Amygdala (tissue), 56 donors: ENCODE results near the gene CRHR1.

Experiments used
- DNase-seq, 56 donors: peaks; one replicate each; lab custom pipeline; 2025; lab: John Stamatoyannopoulos, UW

The CRHR1 gene

GRCh38 chr17:45818041-45818440, 33.9 kb downstream of the CRHR1 start:
- DNase-seq: no peak

DNA sequence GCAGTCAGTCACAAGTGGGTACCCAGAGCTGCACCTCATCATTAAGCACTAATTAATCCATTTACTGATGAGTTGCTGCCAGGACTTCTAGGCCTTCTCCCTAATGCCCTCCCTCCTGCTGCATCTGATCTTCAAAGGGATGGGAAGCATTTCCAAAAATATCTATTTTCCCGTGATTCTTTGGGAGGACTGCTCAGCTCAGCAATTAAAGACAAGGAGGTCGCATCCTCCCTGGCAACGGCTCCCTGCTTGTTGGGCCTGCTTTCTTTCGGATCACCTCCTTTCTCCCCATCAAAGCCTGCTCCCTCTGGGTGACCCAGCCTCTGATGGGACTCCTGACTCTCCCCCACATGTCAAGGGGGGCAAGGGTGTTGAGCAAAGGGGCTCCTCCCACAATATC, 34.6 kb downstream of the CRHR1 start:
- DNase-seq: peak in 3 of 56 donors; percentile 9 to 44 (median 10)

- DNase-seq: no peak
Observed at GRCh38 chr17:45819632-45820031, 35.5 kb downstream of the CRHR1 start.

DNA sequence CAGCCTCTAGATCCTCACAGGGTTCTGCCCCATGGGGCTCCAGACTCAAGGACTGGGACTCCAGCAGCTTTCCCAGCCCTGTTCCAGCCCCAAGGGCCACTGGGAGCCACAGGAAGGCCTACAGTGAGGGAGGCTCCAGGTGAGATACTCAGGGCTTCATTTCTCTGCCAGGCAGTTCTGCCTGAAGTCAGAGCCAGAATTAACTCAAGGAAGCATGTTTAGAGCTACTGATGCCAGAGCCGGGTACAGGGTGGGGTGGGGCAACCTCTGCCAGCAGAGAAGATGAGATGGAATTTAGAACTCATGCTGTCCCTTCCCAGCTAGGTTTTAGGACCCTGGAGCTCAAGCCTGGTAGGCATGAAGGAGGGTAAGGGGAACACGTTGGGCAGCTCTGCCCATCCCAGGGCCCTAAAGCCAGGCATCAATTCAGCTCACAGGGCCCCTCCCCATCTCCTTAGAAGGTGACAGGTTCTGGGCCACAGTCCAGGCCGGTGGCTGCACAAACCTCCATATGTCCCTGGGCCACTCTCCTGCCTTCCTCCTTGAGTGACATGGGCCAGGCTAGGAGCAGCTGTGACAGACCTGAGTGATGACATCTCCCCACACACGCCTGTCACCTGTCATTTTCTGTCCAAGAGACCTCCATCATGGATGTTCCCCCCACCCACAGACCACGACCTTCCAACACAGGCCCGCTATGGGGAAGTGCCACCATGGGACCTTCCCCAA, 36.1 kb downstream of the CRHR1 start:
- no peak for DNase-seq

DNA sequence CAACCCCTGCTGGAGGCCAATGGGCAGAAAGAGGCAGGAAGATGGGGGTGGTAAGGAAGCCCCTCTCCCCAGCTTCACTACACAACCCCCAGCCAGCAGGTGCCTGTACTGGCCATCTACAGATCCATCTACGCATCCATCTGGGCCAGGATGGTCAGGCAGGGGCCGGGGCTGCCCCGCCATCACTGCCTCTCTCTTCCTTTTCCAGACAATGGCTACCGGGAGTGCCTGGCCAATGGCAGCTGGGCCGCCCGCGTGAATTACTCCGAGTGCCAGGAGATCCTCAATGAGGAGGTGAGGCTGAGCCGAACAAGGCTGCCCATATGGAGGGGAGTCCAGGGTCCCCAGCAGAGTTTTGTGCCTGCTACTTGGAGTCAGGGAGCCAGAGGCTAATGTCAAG, 37.0 kb downstream of the CRHR1 start:
- no peak for DNase-seq

- no peak for DNase-seq
Observed at GRCh38 chr17:45823598-45823997, 39.5 kb downstream of the CRHR1 start.

GRCh38 chr17:45824475-45824874, 40.4 kb downstream of the CRHR1 start:
- no peak for DNase-seq

DNA sequence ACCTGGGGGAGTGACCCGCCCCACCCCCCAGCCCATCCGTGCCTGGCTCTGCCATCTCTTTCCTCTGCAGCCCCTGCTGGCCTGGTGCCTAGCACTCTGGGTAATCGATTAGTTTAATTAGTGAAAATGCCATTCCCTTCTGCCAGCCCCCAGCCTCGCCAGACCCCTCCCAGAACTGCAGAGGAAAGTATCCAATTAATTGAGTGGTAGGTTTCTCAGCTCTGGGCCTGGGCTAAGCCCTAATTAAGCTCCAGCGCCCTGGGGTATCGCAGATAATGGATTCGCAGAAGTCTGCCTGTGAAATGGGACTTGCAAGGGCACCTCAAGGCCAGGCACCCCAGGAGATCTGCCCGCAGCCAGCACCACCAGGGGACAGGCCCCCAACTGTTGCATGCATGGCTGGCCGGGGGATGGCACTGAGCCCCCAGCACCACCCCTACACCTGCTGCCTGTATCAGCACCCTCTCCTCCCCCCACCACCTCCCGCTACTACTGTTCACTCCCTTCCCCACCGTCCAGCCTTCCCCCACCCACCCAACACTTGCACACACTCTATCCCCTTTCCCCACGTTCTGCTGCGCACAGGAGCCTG, 40.9 kb downstream of the CRHR1 start:
- DNase-seq: no peak

- DNase-seq: peak in 31 of 56 donors; percentile 15 to 82 (median 37)
Observed at GRCh38 chr17:45825792-45826191, 41.7 kb downstream of the CRHR1 start.

GRCh38 chr17:45826919-45827588, 42.9 kb downstream of the CRHR1 start:
- DNase-seq: peak in 2 of 56 donors; percentile 5 to 17

DNA sequence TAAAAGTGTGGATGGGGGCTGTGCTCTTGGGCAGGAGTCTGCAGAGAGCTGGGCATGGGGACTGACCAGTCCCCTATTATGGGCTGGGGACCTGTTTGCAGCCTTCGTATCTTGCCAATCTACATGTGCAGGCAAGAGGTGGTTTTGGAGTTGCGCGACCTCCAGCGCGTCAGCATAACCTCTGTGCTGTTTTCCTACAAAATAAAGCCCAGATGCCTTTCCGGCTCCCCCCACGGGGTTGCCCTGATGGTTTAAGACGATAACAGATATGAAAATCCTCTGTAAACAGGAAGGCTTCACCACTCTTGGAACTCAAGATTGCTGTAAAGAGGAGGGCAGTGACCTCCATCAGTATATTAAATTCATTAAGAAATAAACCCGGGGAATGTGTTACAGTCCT, 44.1 kb downstream of the CRHR1 start:
- DNase-seq: no peak

DNA sequence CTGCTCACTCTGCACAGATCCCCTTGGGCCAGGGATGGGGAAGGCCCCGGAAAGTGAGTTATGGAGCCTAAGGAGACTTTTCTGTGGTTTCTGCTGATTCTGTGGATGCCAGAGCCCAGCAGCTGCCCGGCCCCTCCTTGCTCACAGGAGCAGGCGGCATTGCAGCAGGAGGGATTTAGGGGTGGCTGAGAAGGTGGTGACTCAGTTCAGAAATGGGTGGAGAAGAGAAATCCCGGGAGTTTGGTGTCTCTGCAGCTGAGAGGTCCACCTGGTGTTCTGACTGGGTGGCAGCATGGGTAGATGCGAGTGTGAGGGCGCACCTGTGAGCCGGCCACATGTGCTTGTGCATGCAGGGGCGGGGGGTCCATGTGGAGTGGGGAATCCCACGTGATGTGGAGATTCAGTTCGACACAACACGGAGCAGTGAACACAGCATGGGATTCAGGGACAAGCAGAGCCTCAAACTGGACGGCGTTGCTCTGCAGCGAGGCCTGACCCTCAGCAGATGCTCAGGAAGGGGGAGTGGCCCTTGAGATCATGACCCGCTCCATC, 44.5 kb downstream of the CRHR1 start:
- DNase-seq: peak in 1 of 56 donors; percentile 18

- no peak for DNase-seq
Observed at GRCh38 chr17:45833920-45834319, 49.8 kb downstream of the CRHR1 start.

- no peak for DNase-seq
Observed at GRCh38 chr17:45834471-45835396, 50.6 kb downstream of the CRHR1 start.

DNA sequence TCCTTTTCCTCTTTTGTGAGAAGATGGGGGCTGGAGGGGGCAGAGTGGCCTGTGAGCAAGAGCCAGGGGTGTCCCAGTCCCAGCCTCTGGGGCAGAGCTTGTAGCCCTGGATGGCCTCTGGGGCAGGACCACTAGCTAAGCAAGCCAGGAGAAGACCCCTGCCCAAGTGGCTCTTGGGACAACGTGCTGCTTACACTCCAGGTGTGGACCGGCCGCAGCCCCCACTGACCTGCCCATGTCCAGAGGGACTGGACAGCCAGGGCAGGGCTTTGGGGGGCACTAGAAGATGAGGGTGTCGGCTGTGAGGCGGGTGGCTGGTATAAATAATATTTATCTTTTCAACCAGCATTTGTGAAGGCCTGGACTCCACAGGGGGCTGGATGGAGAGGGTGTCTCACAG, 51.4 kb downstream of the CRHR1 start:
- DNase-seq: no peak

- no peak for DNase-seq
Observed at GRCh38 chr17:45836047-45837044, 52.2 kb downstream of the CRHR1 start.

- no peak for DNase-seq
Observed at GRCh38 chr17:45837187-45837586, 53.1 kb downstream of the CRHR1 start.

- no peak for DNase-seq
Observed at GRCh38 chr17:45837603-45838002, 53.5 kb downstream of the CRHR1 start.

- DNase-seq: no peak
Observed at GRCh38 chr17:45838751-45839295, 54.7 kb downstream of the CRHR1 start.
